SK-N-SH (cell line): ENCODE measurements around the gene AANAT. TPM values are rescaled to one million over a fixed set of nuclear protein-coding genes. Genes with fewer than 3 reads are reported as not detected.

Experiments
- CTCF ChIA-PET: fragments of 300-600, 350-600 bp; formaldehyde crosslinking; extraction: SDS; loops from one replicate; lab custom pipeline; 2021; lab: Yijun Ruan, JAX
- POLR2A ChIA-PET: fragments of 350-600 bp; sonication (Branson Sonifier 250); formaldehyde crosslinking; extraction: SDS; loops from one replicate; lab custom pipeline; 2020; ENCODE audit warnings: antibody characterized with exemption, inconsistent platforms; lab: Yijun Ruan, JAX
- DNase-seq: peaks from one replicate; pipeline ENCODE4 v3.0.0; 2012
- H2AFZ ChIP-seq: fragments of 200-600 bp; sonication (generic); 2 replicates; pipeline ENCODE4 v1.8.1; 2016; ENCODE audit warnings: antibody characterized with exemption, mild to moderate bottlenecking, low read depth
- H3F3A ChIP-seq: fragments of 200-600 bp; sonication (generic); replicated peaks from 2 replicates; pipeline ENCODE3; 2016; ENCODE audit warnings: antibody characterized with exemption, mild to moderate bottlenecking; ENCODE audit not compliant: insufficient read depth
- H3K27ac ChIP-seq, 2 experiments: fragments of 200-500 bp in 1 of 2; fragments of 200-600 bp in 1 of 2; sonication (Bioruptor generic) in 1 of 2; sonication (generic), shearing (Covaris generic) in 1 of 2; 2 replicates each; pipeline versions ENCODE4 v1.5.1 to v1.6.1; 2014 to 2016; ENCODE audit warnings: low read depth in 2 of 2, inconsistent platforms in 1 of 2, low read length in 1 of 2, mild to moderate bottlenecking in 1 of 2, mixed read lengths in 1 of 2
- H3K27me3 ChIP-seq: fragments of 200-600 bp; sonication (generic), shearing (Covaris generic); 2 replicates; pipeline ENCODE4 v1.6.1; 2016; ENCODE audit warnings: mixed run types; ENCODE audit not compliant: insufficient read depth
- H3K36me3 ChIP-seq, 2 experiments: fragments of 200-500 bp in 1 of 2; fragments of 200-600 bp in 1 of 2; sonication (Bioruptor generic) in 1 of 2; sonication (generic) in 1 of 2; replicated peaks in 1 of 2; 2 replicates each; pipeline versions ENCODE3 to v1.5.1; 2014 to 2016; ENCODE audit warnings: low read length in 1 of 2, mild to moderate bottlenecking in 1 of 2; ENCODE audit not compliant: insufficient read depth in 2 of 2, control insufficient read depth in 1 of 2
- H3K4me1 ChIP-seq, 2 experiments: fragments of 200-500 bp in 1 of 2; fragments of 200-600 bp in 1 of 2; sonication (Bioruptor generic) in 1 of 2; sonication (generic), shearing (Covaris generic) in 1 of 2; 2 replicates each; pipeline versions ENCODE4 v1.5.1 to v1.6.1; 2014 to 2016; ENCODE audit warnings: low read depth in 1 of 2, low read length in 1 of 2, mixed run types in 1 of 2; ENCODE audit not compliant: insufficient read depth in 2 of 2, control insufficient read depth in 1 of 2
- H3K4me2 ChIP-seq: fragments of 200-600 bp; sonication (generic), shearing (Covaris generic); 2 replicates; pipeline ENCODE4 v1.6.1; 2017; ENCODE audit warnings: mixed run types
- H3K4me3 ChIP-seq, 2 experiments: fragments of 200-500 bp in 1 of 2; fragments of 200-600 bp in 1 of 2; sonication (Bioruptor generic) in 1 of 2; sonication (generic), shearing (Covaris generic) in 1 of 2; 2 replicates each; pipeline versions ENCODE4 v1.5.1 to v1.8.1; 2014 to 2016; ENCODE audit warnings: low read depth in 2 of 2, inconsistent platforms in 1 of 2, low read length in 1 of 2, mild to moderate bottlenecking in 1 of 2, mixed read lengths in 1 of 2, moderate library complexity in 1 of 2
- H3K79me2 ChIP-seq: fragments of 200-600 bp; sonication (generic); 2 replicates; pipeline ENCODE4 v1.8.1; 2017; ENCODE audit warnings: mild to moderate bottlenecking; ENCODE audit not compliant: insufficient read depth
- H3K9ac ChIP-seq: fragments of 200-600 bp; sonication (generic); 2 replicates; pipeline ENCODE4 v1.6.1; 2017; ENCODE audit warnings: mixed run types
- H3K9me2 ChIP-seq: fragments of 200-600 bp; sonication (generic); 2 replicates; pipeline ENCODE4 v1.6.1; 2017; ENCODE audit warnings: mixed run types
- H3K9me3 ChIP-seq: fragments of 200-600 bp; sonication (generic); 2 replicates; pipeline ENCODE4 v1.6.1; 2017; ENCODE audit warnings: mixed run types, mild to moderate bottlenecking, moderate library complexity
- H4K20me1 ChIP-seq: fragments of 200-600 bp; sonication (generic); 2 replicates; pipeline ENCODE4 v1.6.1; 2017; ENCODE audit warnings: mild to moderate bottlenecking, mixed run types; ENCODE audit not compliant: insufficient read depth
- CHD2 ChIP-seq: fragments of 150-350 bp; IDR thresholded peaks from 2 replicates; pipeline ENCODE4 v1.6.1; 2018; ENCODE audit warnings: low read length; ENCODE audit not compliant: partially characterized antibody
- CTCF ChIP-seq: fragments of 200-600 bp; sonication (generic); IDR thresholded peaks from 2 replicates; pipeline ENCODE4 v1.6.1; 2017; ENCODE audit warnings: antibody characterized with exemption, mild to moderate bottlenecking, moderate library complexity
- ELF1 ChIP-seq: IDR thresholded peaks from 2 replicates; pipeline ENCODE4 v1.4.0; 2012
- EP300 ChIP-seq, 2 experiments: IDR thresholded peaks; 2 replicates each; pipeline versions ENCODE4 v1.4.0 to v1.6.1; 2012; ENCODE audit warnings: borderline replicate concordance in 1 of 2, low read depth in 1 of 2, low read length in 1 of 2
- EZH2phosphoT487 ChIP-seq: fragments of 200-600 bp; sonication (generic); IDR thresholded peaks from 2 replicates; pipeline ENCODE4 v1.6.1; 2017; ENCODE audit warnings: low read depth, mixed run types, mild to moderate bottlenecking, antibody characterized with exemption, moderate library complexity, borderline replicate concordance
- FOSL2 ChIP-seq: IDR thresholded peaks from 2 replicates; pipeline ENCODE4 v1.4.0; 2012; ENCODE audit warnings: low read depth, mild to moderate bottlenecking, moderate library complexity, borderline replicate concordance
- GATA2 ChIP-seq: sonication (generic); formaldehyde crosslinking; IDR thresholded peaks from 2 replicates; pipeline ENCODE4 v1.5.0; 2020; ENCODE audit warnings: mild to moderate bottlenecking, missing genetic modification reagents
- JUND ChIP-seq: IDR thresholded peaks from 2 replicates; pipeline ENCODE4 v1.4.0; 2012
- MXI1 ChIP-seq: IDR thresholded peaks from 2 replicates; pipeline ENCODE4 v1.6.1; 2012; ENCODE audit warnings: mild to moderate bottlenecking, low read depth, low read length, improper control_type of control experiment
- NFIC ChIP-seq: IDR thresholded peaks from 2 replicates; pipeline ENCODE4 v1.4.0; 2012; ENCODE audit warnings: borderline replicate concordance
- NRF1 ChIP-seq: IDR thresholded peaks from 2 replicates; pipeline ENCODE4 v1.6.1; 2012; ENCODE audit warnings: low read depth, mild to moderate bottlenecking, low read length
- RAD21 ChIP-seq: IDR thresholded peaks from 2 replicates; pipeline ENCODE4 v1.6.1; 2012; ENCODE audit warnings: mild to moderate bottlenecking, low read length
- RFX5 ChIP-seq: IDR thresholded peaks from 2 replicates; pipeline ENCODE4 v1.6.1; 2012; ENCODE audit warnings: mild to moderate bottlenecking, improper control_type of control experiment, low read length
- WGBS: methylation state at CpG from one replicate; pipeline ENCODE4 v1.1.6; 2017; ENCODE audit warnings: low lambda C conversion rate; 5-methylcytosine and 5-hydroxymethylcytosine counted together
- polyA plus RNA-seq, 3 experiments: library from polyadenylated mRNA; depleted of rRNA; stranded (reverse); fragments of >200 nt; gene quantifications; 2 replicates each; pipeline ENCODE4 v1.2.3, GENCODE V29; 2012
- TF ChIP-seq, protein P1 (sequence below): IDR thresholded peaks from 2 replicates; pipeline ENCODE4 v1.6.1; 2012; ENCODE audit warnings: mild to moderate bottlenecking, low read depth, low read length, moderate library complexity
- TF ChIP-seq, protein P2 (sequence below): IDR thresholded peaks from 2 replicates; pipeline ENCODE4 v1.4.0; 2012; ENCODE audit warnings: low read depth

Gene AANAT
- polyA plus RNA-seq, 1 of the 3 experiments (the other 2 are of a cell fraction) = 0.26 TPM

GRCh38 chr17:76451506-76451905, 15.9 kb upstream of the AANAT start:
- H2AFZ ChIP-seq = no peak overlapping the region
- TF ChIP-seq, protein P1, sequence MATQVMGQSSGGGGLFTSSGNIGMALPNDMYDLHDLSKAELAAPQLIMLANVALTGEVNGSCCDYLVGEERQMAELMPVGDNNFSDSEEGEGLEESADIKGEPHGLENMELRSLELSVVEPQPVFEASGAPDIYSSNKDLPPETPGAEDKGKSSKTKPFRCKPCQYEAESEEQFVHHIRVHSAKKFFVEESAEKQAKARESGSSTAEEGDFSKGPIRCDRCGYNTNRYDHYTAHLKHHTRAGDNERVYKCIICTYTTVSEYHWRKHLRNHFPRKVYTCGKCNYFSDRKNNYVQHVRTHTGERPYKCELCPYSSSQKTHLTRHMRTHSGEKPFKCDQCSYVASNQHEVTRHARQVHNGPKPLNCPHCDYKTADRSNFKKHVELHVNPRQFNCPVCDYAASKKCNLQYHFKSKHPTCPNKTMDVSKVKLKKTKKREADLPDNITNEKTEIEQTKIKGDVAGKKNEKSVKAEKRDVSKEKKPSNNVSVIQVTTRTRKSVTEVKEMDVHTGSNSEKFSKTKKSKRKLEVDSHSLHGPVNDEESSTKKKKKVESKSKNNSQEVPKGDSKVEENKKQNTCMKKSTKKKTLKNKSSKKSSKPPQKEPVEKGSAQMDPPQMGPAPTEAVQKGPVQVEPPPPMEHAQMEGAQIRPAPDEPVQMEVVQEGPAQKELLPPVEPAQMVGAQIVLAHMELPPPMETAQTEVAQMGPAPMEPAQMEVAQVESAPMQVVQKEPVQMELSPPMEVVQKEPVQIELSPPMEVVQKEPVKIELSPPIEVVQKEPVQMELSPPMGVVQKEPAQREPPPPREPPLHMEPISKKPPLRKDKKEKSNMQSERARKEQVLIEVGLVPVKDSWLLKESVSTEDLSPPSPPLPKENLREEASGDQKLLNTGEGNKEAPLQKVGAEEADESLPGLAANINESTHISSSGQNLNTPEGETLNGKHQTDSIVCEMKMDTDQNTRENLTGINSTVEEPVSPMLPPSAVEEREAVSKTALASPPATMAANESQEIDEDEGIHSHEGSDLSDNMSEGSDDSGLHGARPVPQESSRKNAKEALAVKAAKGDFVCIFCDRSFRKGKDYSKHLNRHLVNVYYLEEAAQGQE = no peak
- no peak for TF ChIP-seq RAD21
- TF ChIP-seq MXI1 = no peak
- no peak for TF ChIP-seq RFX5
- no peak for TF ChIP-seq FOSL2
- TF ChIP-seq NFIC = no peak
- TF ChIP-seq EZH2phosphoT487 = no peak
- TF ChIP-seq, protein P2, sequence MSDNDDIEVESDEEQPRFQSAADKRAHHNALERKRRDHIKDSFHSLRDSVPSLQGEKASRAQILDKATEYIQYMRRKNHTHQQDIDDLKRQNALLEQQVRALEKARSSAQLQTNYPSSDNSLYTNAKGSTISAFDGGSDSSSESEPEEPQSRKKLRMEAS = no peak
- TF ChIP-seq NRF1 = no peak
- no peak for TF ChIP-seq ELF1
- no peak for TF ChIP-seq EP300 (IDR thresholded peaks at IDR 0.05; ENCODE audit: borderline replicate concordance in 1 of 2, low read depth in 1 of 2, low read length in 1 of 2)
- TF ChIP-seq CTCF = no peak
- no peak for TF ChIP-seq JUND
- no peak for TF ChIP-seq GATA2 (CRISPR knock-in tag)
- TF ChIP-seq CHD2 = no peak
- TF ChIP-seq, all 33 proteins: peak for 0
- Histone ChIP-seq H3K36me3 (no peaks in the 10 kb centered on the region), H3K27ac (no peak overlapping the region), H3K4me1 (peaks cover 26 to 30% of the 10 kb centered on the region in 2 experiments), H3K27me3 (no peaks in the 10 kb centered on the region), H4K20me1 (peaks cover 59% of the 10 kb centered on the region), H3K4me2 (peak overlapping the region; percentile 85), H3K4me3 (peak overlapping the region; percentile 74 to 95), H3K9ac (peak overlapping the region; percentile 81; the same call in 1 of the 2 replicates), H3K9me2 (no peaks in the 10 kb centered on the region), H3K79me2 (peaks cover 57% of the 10 kb centered on the region), H3K9me3 (no peaks in the 10 kb centered on the region), H3F3A (peaks cover 13% of the 10 kb centered on the region)
- 74% methylated on average over 6 of the region's 6 CpGs for WGBS
- CTCF ChIA-PET = interaction anchor here (0.6 to 56.8 kb wide), 14 partner anchors 8 to 635 kb away, joined by 3 to 1687 read pairs (median 14); partner anchors contain the start of genes AANAT and RHBDF2
- no peak for DNase-seq
- POLR2A ChIA-PET = interaction anchor here (0.9 to 2.1 kb wide), 4 partner anchors 12 to 46 kb away, joined by 3 to 9 read pairs (median 4); no protein-coding TSS in a partner anchor
